ENCODE data around the gene PAK6.

DNA sequence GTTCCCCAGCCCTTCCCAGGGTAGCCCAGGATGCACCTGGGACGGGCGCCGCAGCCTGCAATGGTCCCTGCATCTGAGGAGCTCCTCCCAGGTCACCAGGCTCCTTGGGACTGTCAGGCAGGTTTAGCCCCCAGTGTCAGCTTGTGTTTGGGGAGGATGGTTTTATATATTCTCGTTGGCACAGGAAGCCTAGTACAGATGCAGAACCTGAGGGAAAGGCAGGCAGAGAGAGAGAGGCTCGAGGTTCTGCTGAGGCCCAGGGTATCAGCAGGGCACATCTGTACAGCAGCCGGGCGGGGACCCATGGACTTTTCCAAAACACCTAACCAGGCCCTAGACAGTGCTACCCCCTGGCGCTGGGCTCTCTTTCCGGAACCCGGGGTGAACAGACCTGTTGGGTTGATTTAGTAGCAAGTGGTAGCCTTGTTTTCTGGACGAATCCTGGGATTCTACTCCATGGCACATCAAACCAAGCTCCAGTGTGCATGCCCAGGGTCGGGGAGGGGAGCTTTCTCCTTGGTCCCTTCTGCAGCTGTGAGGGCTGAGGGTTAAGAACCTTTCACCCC, 8.6 kb downstream of the PAK6 start:
- no peak for TF ChIP-seq EZH2phosphoT487 (IDR thresholded peaks at IDR 0.05; ENCODE audit: low read depth)
- TF ChIP-seq, protein P1, sequence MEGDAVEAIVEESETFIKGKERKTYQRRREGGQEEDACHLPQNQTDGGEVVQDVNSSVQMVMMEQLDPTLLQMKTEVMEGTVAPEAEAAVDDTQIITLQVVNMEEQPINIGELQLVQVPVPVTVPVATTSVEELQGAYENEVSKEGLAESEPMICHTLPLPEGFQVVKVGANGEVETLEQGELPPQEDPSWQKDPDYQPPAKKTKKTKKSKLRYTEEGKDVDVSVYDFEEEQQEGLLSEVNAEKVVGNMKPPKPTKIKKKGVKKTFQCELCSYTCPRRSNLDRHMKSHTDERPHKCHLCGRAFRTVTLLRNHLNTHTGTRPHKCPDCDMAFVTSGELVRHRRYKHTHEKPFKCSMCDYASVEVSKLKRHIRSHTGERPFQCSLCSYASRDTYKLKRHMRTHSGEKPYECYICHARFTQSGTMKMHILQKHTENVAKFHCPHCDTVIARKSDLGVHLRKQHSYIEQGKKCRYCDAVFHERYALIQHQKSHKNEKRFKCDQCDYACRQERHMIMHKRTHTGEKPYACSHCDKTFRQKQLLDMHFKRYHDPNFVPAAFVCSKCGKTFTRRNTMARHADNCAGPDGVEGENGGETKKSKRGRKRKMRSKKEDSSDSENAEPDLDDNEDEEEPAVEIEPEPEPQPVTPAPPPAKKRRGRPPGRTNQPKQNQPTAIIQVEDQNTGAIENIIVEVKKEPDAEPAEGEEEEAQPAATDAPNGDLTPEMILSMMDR (IDR thresholded peaks at IDR 0.05; ENCODE audit: low read depth, low read length) = no peak
